Anterior cingulate cortex (tissue), 58 donors: ENCODE data around the gene CRIM1.

Source experiments
- DNase-seq, 58 donors: peaks; one replicate each; lab custom pipeline; 2025; lab: John Stamatoyannopoulos, UW

The CRIM1 gene

GRCh38 chr2:36565712-36566111, 210.1 kb downstream of the CRIM1 start:
- DNase-seq: no peak

- DNase-seq: no peak
Observed at GRCh38 chr2:36566887-36567286, 211.3 kb downstream of the CRIM1 start.

- no peak for DNase-seq
Observed at GRCh38 chr2:36567711-36568408, 212.3 kb downstream of the CRIM1 start.

GRCh38 chr2:36568516-36569246, 213.1 kb downstream of the CRIM1 start:
- no peak for DNase-seq

- no peak for DNase-seq
Observed at GRCh38 chr2:36569267-36569856, 213.8 kb downstream of the CRIM1 start.

GRCh38 chr2:36570416-36570815, 214.8 kb downstream of the CRIM1 start:
- DNase-seq: no peak

- DNase-seq: no peak
Observed at GRCh38 chr2:36572054-36572718, 216.6 kb downstream of the CRIM1 start.

GRCh38 chr2:36572719-36573059, 217.1 kb downstream of the CRIM1 start:
- no peak for DNase-seq

GRCh38 chr2:36573165-36573564, 217.6 kb downstream of the CRIM1 start:
- no peak for DNase-seq

- no peak for DNase-seq
Observed at GRCh38 chr2:36574560-36574959, 219.0 kb downstream of the CRIM1 start.

GRCh38 chr2:36577884-36578283, 222.3 kb downstream of the CRIM1 start:
- DNase-seq: no peak

GRCh38 chr2:36578343-36579296, 223.0 kb downstream of the CRIM1 start:
- no peak for DNase-seq

- no peak for DNase-seq
Observed at GRCh38 chr2:36579297-36579664, 223.7 kb downstream of the CRIM1 start.

GRCh38 chr2:36582538-36582937, 227.0 kb downstream of the CRIM1 start:
- no peak for DNase-seq

GRCh38 chr2:36582951-36583350, 227.4 kb downstream of the CRIM1 start:
- no peak for DNase-seq

- DNase-seq: no peak
Observed at GRCh38 chr2:36584148-36584794, 228.7 kb downstream of the CRIM1 start.

GRCh38 chr2:36586672-36587071, 231.1 kb downstream of the CRIM1 start:
- no peak for DNase-seq

- DNase-seq: peak in 2 of 58 donors; percentile 10 to 20
Observed at GRCh38 chr2:36587101-36587500, 231.5 kb downstream of the CRIM1 start.

GRCh38 chr2:36587556-36587955, 232.0 kb downstream of the CRIM1 start:
- no peak for DNase-seq

- DNase-seq: peak in 5 of 58 donors; percentile 5 to 28 (median 7)
Observed at GRCh38 chr2:36589230-36589630, 233.7 kb downstream of the CRIM1 start.
